Ishikawa (cell line): ENCODE data around the gene SDSL.
A peak's percentile ranks its signal among the peaks of the same experiment; 100 is the strongest.

Experiments used
- CEBPB ChIP-seq: IDR thresholded peaks from 2 replicates; pipeline ENCODE4 v1.6.1; 2012
- CREB1 ChIP-seq: IDR thresholded peaks from 2 replicates; pipeline ENCODE4 v1.6.1; 2012; ENCODE audit warnings: low read depth
- EGR1 ChIP-seq: IDR thresholded peaks from 2 replicates; pipeline ENCODE4 v1.6.1; 2012
- EP300 ChIP-seq: IDR thresholded peaks from 2 replicates; pipeline ENCODE4 v1.6.1; 2012; ENCODE audit warnings: borderline replicate concordance
- FOXM1 ChIP-seq: IDR thresholded peaks from 2 replicates; pipeline ENCODE4 v1.6.1; 2012; ENCODE audit warnings: low read depth, borderline replicate concordance
- NFIC ChIP-seq: IDR thresholded peaks from 2 replicates; pipeline ENCODE4 v1.6.1; 2012
- RAD21 ChIP-seq: IDR thresholded peaks from 2 replicates; pipeline ENCODE4 v1.6.1; 2012; ENCODE audit warnings: low read depth
- TAF1 ChIP-seq: IDR thresholded peaks from 2 replicates; pipeline ENCODE4 v1.6.1; 2012; ENCODE audit warnings: low read depth, mild to moderate bottlenecking
- TCF12 ChIP-seq: IDR thresholded peaks from 2 replicates; pipeline ENCODE4 v1.6.1; 2012; ENCODE audit warnings: low read depth
- TEAD4 ChIP-seq: IDR thresholded peaks from 2 replicates; pipeline ENCODE4 v1.6.1; 2012
- USF1 ChIP-seq: IDR thresholded peaks from 2 replicates; pipeline ENCODE4 v1.6.1; 2012
- YY1 ChIP-seq: IDR thresholded peaks from 2 replicates; pipeline ENCODE4 v1.6.1; 2012; ENCODE audit warnings: low read depth
- ZBTB7A ChIP-seq: IDR thresholded peaks from 2 replicates; pipeline ENCODE4 v1.6.1; 2012; ENCODE audit warnings: low read depth
- TF ChIP-seq, protein P1 (sequence below): IDR thresholded peaks from 2 replicates; pipeline ENCODE4 v1.6.1; 2012; ENCODE audit warnings: low read depth, mild to moderate bottlenecking
- TF ChIP-seq, protein P2 (sequence below): IDR thresholded peaks from 2 replicates; pipeline ENCODE4 v1.6.1; 2012

Gene SDSL

GRCh38 chr12:113461666-113462065, 39.5 kb downstream of the SDSL start:
- TF ChIP-seq ZBTB7A (no peak), EGR1 (no peak), EP300 (no peak), TCF12 (no peak), TEAD4 (no peak), RAD21 (peak; percentile 28; the same call in 1 of the 2 replicates), YY1 (no peak)
- TF ChIP-seq, protein P1, sequence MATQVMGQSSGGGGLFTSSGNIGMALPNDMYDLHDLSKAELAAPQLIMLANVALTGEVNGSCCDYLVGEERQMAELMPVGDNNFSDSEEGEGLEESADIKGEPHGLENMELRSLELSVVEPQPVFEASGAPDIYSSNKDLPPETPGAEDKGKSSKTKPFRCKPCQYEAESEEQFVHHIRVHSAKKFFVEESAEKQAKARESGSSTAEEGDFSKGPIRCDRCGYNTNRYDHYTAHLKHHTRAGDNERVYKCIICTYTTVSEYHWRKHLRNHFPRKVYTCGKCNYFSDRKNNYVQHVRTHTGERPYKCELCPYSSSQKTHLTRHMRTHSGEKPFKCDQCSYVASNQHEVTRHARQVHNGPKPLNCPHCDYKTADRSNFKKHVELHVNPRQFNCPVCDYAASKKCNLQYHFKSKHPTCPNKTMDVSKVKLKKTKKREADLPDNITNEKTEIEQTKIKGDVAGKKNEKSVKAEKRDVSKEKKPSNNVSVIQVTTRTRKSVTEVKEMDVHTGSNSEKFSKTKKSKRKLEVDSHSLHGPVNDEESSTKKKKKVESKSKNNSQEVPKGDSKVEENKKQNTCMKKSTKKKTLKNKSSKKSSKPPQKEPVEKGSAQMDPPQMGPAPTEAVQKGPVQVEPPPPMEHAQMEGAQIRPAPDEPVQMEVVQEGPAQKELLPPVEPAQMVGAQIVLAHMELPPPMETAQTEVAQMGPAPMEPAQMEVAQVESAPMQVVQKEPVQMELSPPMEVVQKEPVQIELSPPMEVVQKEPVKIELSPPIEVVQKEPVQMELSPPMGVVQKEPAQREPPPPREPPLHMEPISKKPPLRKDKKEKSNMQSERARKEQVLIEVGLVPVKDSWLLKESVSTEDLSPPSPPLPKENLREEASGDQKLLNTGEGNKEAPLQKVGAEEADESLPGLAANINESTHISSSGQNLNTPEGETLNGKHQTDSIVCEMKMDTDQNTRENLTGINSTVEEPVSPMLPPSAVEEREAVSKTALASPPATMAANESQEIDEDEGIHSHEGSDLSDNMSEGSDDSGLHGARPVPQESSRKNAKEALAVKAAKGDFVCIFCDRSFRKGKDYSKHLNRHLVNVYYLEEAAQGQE, result no peak

DNA sequence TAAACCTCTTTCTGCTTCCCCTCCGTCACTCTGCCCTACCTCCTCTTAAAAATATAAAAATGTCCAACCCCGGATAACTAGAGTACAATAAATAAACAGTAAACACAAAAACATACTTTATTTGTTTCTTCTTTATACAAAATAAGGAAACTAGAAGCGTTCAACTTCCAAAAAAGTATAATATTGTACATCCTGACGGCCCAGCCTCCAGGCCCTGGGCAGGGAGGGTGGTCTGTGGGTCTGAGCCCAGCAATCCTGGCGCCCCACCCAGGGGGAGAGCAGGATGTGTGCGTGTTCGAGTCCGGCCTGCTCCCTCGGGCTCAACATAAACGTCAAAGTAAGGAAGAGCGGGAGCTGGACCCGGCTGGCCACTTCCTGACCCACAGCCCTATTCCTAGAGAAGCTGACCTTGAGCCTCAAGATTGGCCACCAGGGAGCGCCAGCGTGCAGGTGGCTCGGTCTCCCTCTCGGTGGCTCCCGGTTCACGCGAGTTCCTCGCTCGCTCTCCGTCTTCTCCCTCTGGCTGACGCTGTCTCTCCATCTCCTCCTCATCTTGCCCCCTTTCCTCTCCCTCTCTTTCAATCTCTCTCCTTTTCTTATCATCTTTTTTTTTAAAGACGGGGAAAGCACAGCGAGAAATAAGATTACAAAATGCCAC, 40.1 kb downstream of the SDSL start:
- no peak for TF ChIP-seq FOXM1
- TF ChIP-seq RAD21, result peak; percentile 70
- TF ChIP-seq, protein P2, sequence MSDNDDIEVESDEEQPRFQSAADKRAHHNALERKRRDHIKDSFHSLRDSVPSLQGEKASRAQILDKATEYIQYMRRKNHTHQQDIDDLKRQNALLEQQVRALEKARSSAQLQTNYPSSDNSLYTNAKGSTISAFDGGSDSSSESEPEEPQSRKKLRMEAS, result no peak
- no peak for TF ChIP-seq USF1
- no peak for TF ChIP-seq TEAD4
- no peak for TF ChIP-seq EP300

DNA sequence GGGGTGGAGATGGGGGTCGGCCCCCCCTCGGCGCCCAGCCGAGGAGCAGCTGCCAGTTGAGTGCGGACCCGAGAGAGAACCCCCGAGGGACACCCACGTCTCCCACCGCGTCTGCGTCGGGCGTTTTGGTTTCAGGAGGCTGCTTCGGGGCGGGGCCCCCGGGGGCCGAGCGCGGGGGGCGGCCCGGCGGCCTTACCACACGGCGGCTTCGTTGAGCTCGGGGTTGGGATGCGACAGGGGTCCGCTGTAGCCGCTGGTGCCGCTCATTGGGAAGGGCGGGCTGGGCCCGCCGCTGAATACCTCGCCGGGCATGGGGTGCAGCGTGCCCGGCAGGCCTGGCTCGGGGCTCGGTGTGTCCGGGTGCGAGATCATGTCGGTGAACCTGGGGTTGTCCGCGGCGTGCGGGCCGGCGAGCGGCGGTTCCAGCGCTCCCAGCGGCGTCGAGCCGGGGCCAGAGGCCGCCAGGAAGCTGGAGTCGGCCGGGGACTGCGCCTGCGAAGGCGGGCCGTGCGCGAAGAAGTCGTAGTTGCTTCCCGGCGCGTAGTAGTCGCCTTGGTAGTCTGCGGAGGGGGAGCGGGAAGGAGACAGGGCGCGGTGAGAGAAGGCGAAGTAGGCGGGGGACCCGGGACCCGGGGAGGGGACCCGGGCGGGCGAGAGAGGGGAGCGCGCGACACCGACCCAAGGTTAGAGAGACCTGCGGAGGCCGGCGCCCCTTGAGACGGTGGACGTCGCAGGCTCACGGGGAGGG, 41.0 kb downstream of the SDSL start:
- TF ChIP-seq FOXM1 (no peak), CREB1 (no peak), EP300 (no peak), TEAD4 (no peak)

GRCh38 chr12:113463746-113464451, 41.7 kb downstream of the SDSL start:
- TF ChIP-seq, protein P2, result no peak
- TF ChIP-seq CREB1, result no peak
- TF ChIP-seq EP300, result no peak
- no peak for TF ChIP-seq TEAD4
- no peak for TF ChIP-seq TAF1
- TF ChIP-seq NFIC, result no peak
- no peak for TF ChIP-seq ZBTB7A
- TF ChIP-seq, protein P1, result no peak
- TF ChIP-seq FOXM1, result no peak
- no peak for TF ChIP-seq CEBPB
- TF ChIP-seq EGR1, result no peak
- no peak for TF ChIP-seq USF1

- TF ChIP-seq ZBTB7A, result no peak
- no peak for TF ChIP-seq NFIC
- TF ChIP-seq YY1, result no peak
- no peak for TF ChIP-seq CEBPB
- TF ChIP-seq FOXM1, result no peak
- TF ChIP-seq, protein P2, result no peak
- no peak for TF ChIP-seq USF1
- no peak for TF ChIP-seq RAD21
- TF ChIP-seq, protein P1, result no peak
- no peak for TF ChIP-seq TCF12
- no peak for TF ChIP-seq CREB1
These were observed 42.2 kb downstream of the SDSL start for GRCh38 chr12:113464452-113464775.
